D721Med (cell line): ENCODE results near the gene CEP162.

Experiments
- DNase-seq: peaks from one replicate; pipeline ENCODE4 v3.0.0; 2011; ENCODE audit warnings: low spot score; ENCODE audit not compliant: insufficient read length
- FAIRE-seq: peaks from 2 replicates; lab custom pipeline; 2011; peaks lifted over from hg19 to GRCh38; lab: Jason Lieb, UNC
- TF ChIP-seq, protein P1 (sequence below): IDR thresholded peaks from 2 replicates; pipeline ENCODE4 v1.5.1; 2012; ENCODE audit warnings: mild to moderate bottlenecking, control low read depth; ENCODE audit not compliant: insufficient read depth; ENCODE audit errors: missing control alignments

Gene CEP162

GRCh38 chr6:84269947-84270733 lies 42.7 kb upstream of the CEP162 start:
- no peak for DNase-seq
- FAIRE-seq, result no peak

DNA sequence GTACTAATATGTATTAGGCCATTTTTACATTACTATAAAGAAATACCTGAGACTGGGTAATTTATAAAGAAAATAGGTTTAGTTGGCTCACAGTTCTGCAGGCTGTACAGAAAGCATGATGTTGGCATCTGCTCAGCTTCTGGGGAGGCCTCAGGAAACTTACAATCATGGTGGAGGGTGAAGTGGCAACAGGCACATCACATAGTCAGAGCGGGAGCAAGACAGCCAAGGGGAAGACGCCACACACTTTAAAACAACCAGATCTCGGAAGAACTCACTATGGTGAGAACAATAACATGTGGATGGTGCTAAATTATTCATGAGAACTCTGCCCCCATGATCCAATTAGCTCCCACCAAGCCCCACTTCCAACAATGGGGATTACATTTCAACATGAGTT lies 41.3 kb upstream of the CEP162 start:
- FAIRE-seq, result no peak
- TF ChIP-seq, protein P1, sequence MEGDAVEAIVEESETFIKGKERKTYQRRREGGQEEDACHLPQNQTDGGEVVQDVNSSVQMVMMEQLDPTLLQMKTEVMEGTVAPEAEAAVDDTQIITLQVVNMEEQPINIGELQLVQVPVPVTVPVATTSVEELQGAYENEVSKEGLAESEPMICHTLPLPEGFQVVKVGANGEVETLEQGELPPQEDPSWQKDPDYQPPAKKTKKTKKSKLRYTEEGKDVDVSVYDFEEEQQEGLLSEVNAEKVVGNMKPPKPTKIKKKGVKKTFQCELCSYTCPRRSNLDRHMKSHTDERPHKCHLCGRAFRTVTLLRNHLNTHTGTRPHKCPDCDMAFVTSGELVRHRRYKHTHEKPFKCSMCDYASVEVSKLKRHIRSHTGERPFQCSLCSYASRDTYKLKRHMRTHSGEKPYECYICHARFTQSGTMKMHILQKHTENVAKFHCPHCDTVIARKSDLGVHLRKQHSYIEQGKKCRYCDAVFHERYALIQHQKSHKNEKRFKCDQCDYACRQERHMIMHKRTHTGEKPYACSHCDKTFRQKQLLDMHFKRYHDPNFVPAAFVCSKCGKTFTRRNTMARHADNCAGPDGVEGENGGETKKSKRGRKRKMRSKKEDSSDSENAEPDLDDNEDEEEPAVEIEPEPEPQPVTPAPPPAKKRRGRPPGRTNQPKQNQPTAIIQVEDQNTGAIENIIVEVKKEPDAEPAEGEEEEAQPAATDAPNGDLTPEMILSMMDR, result no peak

More at GRCh38 chr6:84269947-84270733, 42.7 kb upstream of the CEP162 start:
- TF ChIP-seq, protein P1, result no peak

DNA sequence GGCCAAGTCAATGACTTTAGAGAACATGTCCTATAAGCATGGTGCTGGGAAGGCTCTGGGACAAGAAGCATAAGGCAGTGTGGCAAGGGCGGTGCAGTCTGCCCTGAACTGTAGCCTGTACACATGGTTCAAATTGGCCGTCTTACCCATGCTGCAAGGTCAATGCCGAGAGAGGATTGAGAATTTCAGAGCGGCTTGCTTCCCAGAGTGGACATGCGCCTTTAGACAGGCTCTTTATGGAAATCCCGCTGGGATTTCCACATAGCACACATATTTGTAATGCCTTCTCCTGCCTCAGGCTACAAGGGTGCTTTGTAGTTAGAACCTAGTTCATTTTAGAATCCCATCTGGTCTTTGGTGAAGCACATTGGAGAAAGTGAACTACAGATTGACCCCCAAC lies 36.1 kb upstream of the CEP162 start:
- no peak for FAIRE-seq

More for the DNA sequence above, 41.3 kb upstream of the CEP162 start:
- no peak for DNase-seq

GRCh38 chr6:84260926-84261325 lies 33.5 kb upstream of the CEP162 start:
- no peak for DNase-seq
- no peak for FAIRE-seq
- TF ChIP-seq, protein P1, result no peak

More for the DNA sequence above, 36.1 kb upstream of the CEP162 start:
- TF ChIP-seq, protein P1, result no peak
- DNase-seq, result no peak

- no peak for FAIRE-seq
- TF ChIP-seq, protein P1, result no peak
- no peak for DNase-seq
Measured at GRCh38 chr6:84260196-84260595, 32.8 kb upstream of the CEP162 start.

DNA sequence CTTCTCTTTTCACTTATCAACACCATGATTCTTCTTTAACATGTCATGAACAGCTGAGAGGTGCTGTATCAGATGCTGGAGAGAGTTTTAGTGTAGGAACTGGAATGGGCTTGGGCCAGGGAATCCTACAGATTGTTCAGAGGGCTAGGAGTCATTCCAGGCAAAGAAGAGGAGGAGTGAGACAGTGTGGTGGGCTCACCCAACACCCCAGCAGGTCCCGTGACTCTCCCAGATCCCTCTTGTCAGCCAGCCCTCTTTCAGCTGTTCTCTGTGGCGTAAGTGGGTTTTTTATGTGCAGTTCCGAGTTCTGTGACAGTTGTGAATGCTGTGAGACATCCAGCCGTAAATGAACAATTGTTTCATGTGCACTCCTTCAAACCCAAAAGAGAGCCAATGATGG lies 31.4 kb upstream of the CEP162 start:
- no peak for DNase-seq
- FAIRE-seq, result no peak
- TF ChIP-seq, protein P1, result no peak

DNA sequence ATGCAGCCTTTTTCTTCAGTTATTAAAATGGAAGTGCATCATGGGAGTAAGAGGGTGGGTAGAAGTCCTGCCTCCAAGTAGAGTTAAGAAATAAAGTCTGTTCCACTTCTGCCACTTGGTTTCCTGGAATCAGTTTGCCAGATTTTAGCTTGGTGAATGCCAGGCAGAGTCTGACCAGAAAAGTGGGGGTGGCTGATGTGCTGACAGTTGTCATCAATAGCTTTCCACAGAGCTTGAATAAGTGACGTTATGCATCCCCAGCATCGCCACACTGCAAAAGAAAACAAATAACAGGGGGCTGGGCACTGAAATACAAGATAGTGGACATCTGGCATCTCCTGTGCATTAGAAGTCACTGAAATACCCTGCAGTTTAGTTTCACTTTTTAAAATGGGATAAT lies 30.8 kb upstream of the CEP162 start:
- FAIRE-seq, result no peak

More for the DNA sequence above, 30.8 kb upstream of the CEP162 start:
- no peak for DNase-seq
- TF ChIP-seq, protein P1, result no peak
